ENCODE data around the gene NUP93. TPM values are rescaled to one million over a fixed set of nuclear protein-coding genes. Genes with fewer than 3 reads are reported as not detected.
A peak's percentile ranks its signal among the peaks of the same experiment; 100 is the strongest.

NUP93 gene
- total and polyA plus RNA-seq, 10 donors: 29.2 to 102 (median 56.6) TPM

GRCh38 chr16:56749672-56750491, 20.0 kb downstream of the NUP93 start:
- Histone ChIP-seq H3K36me3 (peaks cover 0 to 65% (median 7%) of the 10 kb centered on the region in 6 donors), H3K9me3 (peaks cover 0 to 12% (median 8%) of the 10 kb centered on the region in 8 donors), H3K27ac (peak overlapping the region in 5 of 8 donors; percentile 9 to 49 (median 19)), H3K4me1 (peaks cover 0 to 32% (median 13%) of the 10 kb centered on the region in 6 donors), H3K4me3 (no peak overlapping the region), H3K27me3 (replicated peaks in 1 of 7) (no peaks in the 10 kb centered on the region)
- no peak for DNase-seq
- no peak for TF ChIP-seq POLR2AphosphoS5 (IDR thresholded peaks at IDR 0.05)
- no peak for TF ChIP-seq POLR2A (IDR thresholded peaks at IDR 0.05)
- TF ChIP-seq CTCF (IDR thresholded peaks at IDR 0.05 in 8 of 11, conservative IDR thresholded peaks at IDR 0.05 in 3 of 11): no peak
- WGBS, 5 donors: 73 to 91% (median 83%) methylated on average over 3 of the region's 3 CpGs
- intact Hi-C loops (cut with DNase I; ENCODE audit: low total_unique reads): no loop called here

- Histone ChIP-seq H3K4me1 (peaks cover 0 to 19% (median 4%) of the 10 kb centered on the region in 6 donors), H3K4me3 (no peak overlapping the region), H3K9me3 (peaks cover 0 to 15% (median 9%) of the 10 kb centered on the region in 8 donors), H3K27ac (no peak overlapping the region), H3K27me3 (replicated peaks in 1 of 7) (no peaks in the 10 kb centered on the region), H3K36me3 (peaks cover 0 to 62% (median 6%) of the 10 kb centered on the region in 6 donors)
- no peak for TF ChIP-seq POLR2A (IDR thresholded peaks at IDR 0.05)
- no peak for TF ChIP-seq CTCF (IDR thresholded peaks at IDR 0.05 in 8 of 11, conservative IDR thresholded peaks at IDR 0.05 in 3 of 11)
- TF ChIP-seq POLR2AphosphoS5 (IDR thresholded peaks at IDR 0.05): no peak
- intact Hi-C loops (cut with DNase I; ENCODE audit: low total_unique reads): no loop called here
- no peak for DNase-seq
Measured at GRCh38 chr16:56753410-56753809, 23.5 kb downstream of the NUP93 start.

- no peak for DNase-seq
- no peak for TF ChIP-seq POLR2A (IDR thresholded peaks at IDR 0.05)
- TF ChIP-seq CTCF (IDR thresholded peaks at IDR 0.05 in 8 of 11, conservative IDR thresholded peaks at IDR 0.05 in 3 of 11): no peak
- no peak for TF ChIP-seq POLR2AphosphoS5 (IDR thresholded peaks at IDR 0.05)
- peaks cover 0 to 62% (median 10%) of the 10 kb centered on the region in 6 donors for H3K36me3 ChIP-seq
- H3K4me3 ChIP-seq: no peak overlapping the region
- H3K27me3 ChIP-seq (replicated peaks in 1 of 7): no peaks in the 10 kb centered on the region
- H3K27ac ChIP-seq: no peak overlapping the region
- H3K9me3 ChIP-seq: peaks cover 0 to 15% (median 9%) of the 10 kb centered on the region in 8 donors
- H3K4me1 ChIP-seq: peaks cover 0 to 10% (median 3%) of the 10 kb centered on the region in 6 donors
- intact Hi-C loops (cut with DNase I; ENCODE audit: low total_unique reads): no loop called here
Measured at GRCh38 chr16:56755038-56755437, 25.1 kb downstream of the NUP93 start.

GRCh38 chr16:56758432-56758831, 28.5 kb downstream of the NUP93 start:
- H3K4me1 ChIP-seq: peaks cover 0 to 7% (median 0%) of the 10 kb centered on the region in 6 donors
- no peaks in the 10 kb centered on the region for H3K27me3 ChIP-seq (replicated peaks in 1 of 7)
- H3K9me3 ChIP-seq: peaks cover 0 to 15% (median 9%) of the 10 kb centered on the region in 8 donors
- no peak for TF ChIP-seq POLR2AphosphoS5 (IDR thresholded peaks at IDR 0.05)
- no peak for TF ChIP-seq CTCF (IDR thresholded peaks at IDR 0.05 in 8 of 11, conservative IDR thresholded peaks at IDR 0.05 in 3 of 11)
- no peak for TF ChIP-seq POLR2A (IDR thresholded peaks at IDR 0.05)
- intact Hi-C loops (cut with DNase I; ENCODE audit: low total_unique reads): no loop called here
- peak overlapping the region in 3 of 8 donors; percentile 27 to 41 (median 30) for H3K27ac ChIP-seq
- H3K4me3 ChIP-seq: no peak overlapping the region
- peaks cover 0 to 62% (median 21%) of the 10 kb centered on the region in 6 donors for H3K36me3 ChIP-seq
- DNase-seq: no peak
- WGBS, 5 donors: 91 to 98% (median 96%) methylated on average over 3 of the region's 3 CpGs

Measured in spleen (tissue), 11 donors.